ENCODE measurements around the gene TRIML1.

Gene TRIML1, protein sequence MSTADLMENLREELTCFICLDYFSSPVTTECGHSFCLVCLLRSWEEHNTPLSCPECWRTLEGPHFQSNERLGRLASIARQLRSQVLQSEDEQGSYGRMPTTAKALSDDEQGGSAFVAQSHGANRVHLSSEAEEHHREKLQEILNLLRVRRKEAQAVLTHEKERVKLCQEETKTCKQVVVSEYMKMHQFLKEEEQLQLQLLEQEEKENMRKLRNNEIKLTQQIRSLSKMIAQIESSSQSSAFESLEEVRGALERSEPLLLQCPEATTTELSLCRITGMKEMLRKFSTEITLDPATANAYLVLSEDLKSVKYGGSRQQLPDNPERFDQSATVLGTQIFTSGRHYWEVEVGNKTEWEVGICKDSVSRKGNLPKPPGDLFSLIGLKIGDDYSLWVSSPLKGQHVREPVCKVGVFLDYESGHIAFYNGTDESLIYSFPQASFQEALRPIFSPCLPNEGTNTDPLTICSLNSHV

DNA sequence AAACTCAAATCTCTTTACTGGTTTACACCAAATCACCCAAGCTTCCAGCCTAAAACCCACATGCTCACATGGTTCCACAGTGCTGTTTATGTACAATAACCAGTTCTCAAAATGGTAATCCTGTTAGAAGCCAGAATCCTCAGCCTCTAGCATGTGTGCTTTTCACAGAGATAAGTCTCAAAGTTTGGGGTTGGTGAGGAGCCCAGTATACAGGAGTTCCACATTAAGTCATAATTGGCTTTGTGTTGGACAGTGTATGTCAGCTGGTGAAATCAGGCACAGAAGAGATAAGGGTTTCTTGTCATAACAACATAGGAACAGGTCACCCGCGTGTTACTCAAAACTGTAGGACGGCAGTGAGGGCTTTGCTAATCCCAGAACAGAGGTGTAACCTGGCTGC is at the start of gene TRIML1:
Gene TRIML1 (plus strand): TSS at position 301 of the 400 bp plus-strand sequence. CDS start 118 bp downstream, outside the sequence.
- no peak for DNase-seq (ENCODE audit: low spot score)

DNA sequence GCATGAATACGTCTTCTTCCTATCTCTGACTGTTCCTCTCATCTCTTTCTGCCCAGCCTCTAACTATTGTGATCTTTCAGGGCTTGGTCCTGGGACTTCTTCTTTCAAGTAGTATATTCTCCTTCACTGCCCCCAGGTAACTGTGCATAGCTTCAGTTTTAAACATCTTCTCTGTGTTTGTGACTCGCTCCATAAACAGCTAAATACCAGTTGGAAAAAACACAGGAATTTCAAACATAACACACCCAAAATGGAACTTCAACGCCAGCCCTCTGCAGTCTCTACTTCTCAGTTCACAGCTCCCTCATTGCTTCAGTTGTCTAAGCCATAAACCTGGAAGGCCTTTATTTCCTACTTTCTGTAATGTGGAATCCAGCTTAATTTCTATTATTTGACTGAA is 46.4 kb upstream of the TRIML1 start:
- no peak for DNase-seq (ENCODE audit: low spot score)

DNA sequence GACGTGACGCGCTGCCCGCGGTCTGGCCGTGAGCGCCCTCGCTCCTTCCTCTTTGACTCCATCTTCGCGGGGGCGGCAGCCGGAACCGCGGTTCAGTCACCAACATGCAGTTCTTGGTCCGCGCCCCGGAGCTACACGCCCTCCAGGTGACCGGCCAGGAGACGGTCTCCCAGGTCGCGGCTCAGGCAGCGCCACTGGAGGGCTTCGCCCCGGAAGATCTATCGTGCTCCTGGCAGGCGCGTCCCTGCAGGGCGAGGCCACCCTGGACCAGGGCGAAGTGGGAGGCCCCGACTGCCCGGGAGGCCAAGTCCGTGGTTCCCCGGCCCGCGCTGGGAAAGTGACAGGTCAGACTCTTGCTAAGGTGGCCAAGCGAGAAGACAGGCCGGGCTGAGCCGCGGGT is 32.8 kb upstream of the TRIML1 start:
- DNase-seq (ENCODE audit: low spot score) = no peak

DNA sequence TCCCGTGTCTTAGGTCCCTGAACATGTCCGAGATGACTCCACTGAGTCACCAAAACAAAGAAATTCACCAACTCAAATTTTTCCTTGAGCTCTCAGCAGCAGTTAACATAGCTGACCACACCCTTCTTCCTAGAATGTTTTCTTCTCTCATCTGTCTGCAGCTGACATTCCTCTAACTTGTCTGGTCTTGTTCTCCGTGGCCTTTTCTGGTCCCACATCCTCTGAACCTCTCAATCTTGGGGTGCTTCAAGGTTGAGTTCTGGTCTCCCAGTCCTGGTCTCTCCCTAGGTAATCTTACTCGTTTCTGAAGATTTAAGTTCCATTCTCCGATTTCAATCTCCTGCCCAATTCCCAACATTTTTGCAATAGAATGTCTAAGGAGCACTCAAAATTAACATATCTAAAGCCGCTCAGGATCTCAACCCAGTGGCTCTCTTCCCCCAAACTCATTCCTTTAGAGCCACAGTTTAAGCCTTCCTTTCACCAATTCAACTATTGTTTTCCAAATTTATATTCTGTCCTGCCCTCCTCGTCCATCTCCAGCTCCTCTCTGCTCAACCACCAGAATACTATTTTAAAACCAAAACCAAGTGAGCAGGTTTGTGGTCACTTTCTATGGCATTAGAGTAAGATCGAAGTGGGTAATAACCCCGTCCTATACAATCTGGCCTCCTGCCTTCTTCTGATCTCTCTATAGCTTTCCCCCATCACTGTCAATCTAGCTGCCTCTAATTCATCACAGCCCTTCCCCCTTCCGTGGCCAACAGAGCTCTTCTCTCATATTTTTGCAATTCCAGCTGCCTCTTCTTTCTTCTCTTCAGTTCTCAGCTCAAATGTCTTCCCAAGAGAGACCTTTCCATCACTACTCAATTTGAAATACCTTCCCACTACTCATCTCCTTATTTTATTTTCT is 31.1 kb upstream of the TRIML1 start:
- DNase-seq (ENCODE audit: low spot score) = peak; percentile 49

DNA sequence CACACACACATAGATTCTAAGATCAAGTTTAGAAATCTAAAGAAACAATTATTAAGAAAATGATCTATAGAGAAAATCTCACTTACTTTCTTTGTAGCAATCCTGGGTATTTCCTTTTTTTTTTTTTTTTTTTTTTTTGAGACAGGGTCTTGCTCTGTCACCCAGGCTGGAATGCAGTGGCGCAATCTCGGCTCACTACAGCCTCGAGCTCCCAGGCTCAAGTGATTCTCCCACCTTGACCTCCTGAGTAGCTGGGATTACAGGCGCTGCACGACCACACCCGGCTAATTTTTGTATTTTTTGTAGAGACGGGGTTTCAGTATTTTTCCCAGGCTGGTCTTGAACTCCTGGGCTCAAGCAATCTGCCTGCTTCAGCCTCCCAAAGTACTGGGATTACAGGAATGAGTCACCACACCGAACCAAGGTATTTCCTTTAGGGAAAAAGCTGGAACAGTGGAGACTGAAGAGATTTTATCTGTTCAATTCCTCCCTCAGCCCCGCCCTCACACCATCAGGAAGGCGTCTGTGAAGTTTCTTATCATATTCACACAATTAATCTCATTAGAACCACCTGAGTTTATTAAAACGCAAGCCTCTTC is 30.0 kb upstream of the TRIML1 start, which contains the start of gene TRIML2:
Gene TRIML2 (minus strand): TSS at position 447 of the 599 bp plus-strand sequence. CDS start 4,235 bp downstream, outside the sequence.
- no peak for DNase-seq (ENCODE audit: low spot score)

DNA sequence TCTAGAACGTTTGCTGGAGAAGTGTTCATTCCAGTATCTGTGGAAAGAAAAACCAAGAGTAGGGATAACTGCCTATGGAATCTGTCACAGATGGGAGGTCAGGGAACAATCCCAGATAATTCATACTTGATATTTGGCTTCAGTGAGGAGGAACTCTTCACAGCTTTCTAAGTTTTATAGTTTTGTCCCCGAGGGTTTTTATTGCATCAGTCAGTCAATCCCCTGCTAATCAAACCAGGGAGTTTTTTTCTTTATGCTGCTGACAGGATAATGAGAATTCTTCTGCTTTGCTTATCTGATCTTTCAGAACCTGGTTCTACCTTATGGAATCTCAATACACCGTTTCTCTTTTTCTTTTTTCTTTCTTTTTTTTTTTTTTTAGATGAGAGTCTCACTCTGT is 29.2 kb upstream of the TRIML1 start:
- DNase-seq (ENCODE audit: low spot score) = no peak

DNA sequence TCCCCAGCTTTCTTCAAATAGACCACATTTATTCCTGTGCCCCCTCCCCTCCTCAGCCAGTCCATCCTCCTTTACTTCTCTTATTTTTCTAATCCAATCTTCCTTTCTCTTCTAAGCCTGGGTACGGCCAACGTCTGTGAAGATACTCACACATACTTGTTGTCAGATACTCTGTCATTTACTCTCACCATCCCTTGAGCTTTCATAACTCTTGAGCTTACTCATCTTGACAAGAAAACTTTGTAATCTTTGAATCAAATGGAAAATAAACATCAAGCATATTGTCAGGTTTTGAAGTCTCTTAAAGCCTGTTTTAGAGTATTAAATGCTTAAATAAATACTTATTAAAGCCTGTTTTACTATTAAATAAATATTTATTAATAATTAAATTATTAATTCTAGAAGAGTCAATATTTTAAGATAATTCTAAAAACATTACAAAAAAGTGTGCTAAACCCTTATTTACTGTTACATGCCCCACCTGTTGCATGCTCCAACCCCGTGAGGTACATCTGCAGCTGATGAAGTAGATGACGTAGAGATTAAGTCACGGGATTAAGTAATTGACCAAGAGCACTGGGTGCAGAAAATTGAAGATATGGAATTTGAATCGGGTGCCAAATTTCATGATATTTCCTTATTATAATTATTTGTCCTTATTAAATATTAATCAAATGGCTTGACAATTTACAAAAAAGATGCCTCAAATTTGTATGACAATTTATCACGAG is 28.3 kb upstream of the TRIML1 start:
- no peak for DNase-seq (ENCODE audit: low spot score)

DNA sequence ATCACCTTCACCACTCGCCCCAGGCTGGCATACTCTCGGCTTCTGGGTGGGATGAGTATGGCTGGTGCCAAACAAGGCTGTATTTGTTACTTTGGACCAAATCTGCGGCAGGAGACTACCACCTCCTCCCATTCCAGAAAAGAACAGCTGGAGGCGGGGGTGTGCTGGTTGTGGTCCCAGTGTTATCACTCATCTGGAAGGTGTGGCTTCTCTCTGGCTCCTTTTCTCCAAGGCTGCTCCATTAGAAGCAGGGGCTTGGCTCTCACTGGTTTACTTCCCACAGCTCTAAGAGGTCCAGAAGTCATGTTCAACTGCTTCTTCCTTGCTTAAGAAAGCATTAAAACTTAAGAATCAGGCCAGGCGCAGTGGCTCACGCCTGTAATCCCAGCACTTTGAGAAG is 27.3 kb upstream of the TRIML1 start:
- no peak for DNase-seq (ENCODE audit: low spot score)

DNA sequence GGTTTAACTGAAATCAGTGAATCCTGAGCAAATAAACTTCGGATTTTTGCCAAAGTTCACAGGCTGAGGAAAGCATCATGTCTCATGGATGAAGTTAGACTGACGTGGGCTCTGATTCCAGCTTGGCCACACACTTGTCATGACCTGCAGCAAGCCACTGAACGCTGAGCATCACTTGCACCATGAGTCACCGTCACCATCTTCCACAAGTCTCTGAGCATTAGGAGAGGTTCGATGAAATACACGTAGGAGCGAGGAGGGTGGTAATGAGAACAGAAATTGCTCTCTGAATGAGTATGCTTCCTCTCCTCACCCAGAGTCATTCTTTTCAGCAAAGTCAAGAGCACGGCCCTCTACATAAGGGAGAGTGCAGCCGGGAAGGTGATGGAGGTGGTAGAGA is 26.1 kb upstream of the TRIML1 start:
- DNase-seq (ENCODE audit: low spot score) = no peak

DNA sequence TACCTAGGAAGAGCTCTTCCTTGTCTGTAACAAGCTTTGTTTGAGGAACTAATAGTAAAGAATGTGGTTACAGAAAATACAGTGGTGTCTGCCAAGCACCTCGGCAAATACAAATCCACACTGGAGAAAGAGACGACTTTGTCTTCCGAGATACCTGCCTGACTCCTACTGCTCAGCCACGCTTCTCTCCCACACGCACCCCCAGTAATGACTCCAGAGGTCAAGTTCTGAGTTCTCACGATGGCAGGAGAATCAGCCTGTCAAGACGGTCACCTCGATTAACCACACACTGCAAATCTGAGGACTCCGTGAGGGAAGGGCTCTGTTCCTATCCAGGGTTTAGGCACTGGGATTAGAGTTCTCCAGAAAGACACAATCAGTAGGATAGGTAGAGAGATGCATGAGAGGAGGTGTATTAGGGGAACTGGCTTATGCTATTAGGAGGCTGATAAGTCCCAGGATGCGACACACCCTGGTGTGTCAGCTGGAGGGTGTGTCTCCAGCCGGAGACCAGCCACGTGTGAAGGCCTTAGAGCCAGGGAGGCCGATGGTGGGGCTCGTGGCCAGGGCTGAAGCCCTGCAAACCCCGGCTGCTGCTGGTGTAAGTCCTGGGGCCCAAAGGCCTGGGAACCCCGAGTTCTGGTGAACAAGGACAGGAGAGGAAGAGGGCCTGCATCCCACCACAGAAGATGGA is 21.5 kb upstream of the TRIML1 start:
- no peak for DNase-seq (ENCODE audit: low spot score)

DNA sequence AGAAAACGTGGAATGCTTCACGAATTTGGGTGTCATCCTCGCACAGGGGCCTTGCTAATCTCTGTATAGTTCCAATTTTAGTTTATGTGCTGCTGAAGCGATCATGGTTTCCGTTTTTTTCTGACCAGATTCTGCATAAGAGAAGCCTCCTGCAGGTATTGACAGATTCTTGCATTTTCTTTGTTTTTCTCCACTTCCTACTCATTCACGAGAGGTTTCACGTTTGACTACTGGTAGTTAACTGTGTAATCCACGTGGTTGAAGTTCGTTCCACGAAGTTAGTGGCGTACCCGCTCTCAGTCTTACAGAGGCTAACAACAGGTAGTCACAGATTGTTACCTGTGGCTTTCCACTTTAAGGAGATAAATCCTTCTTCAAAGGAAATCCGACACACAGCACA is 17.7 kb upstream of the TRIML1 start:
- DNase-seq (ENCODE audit: low spot score) = no peak

DNA sequence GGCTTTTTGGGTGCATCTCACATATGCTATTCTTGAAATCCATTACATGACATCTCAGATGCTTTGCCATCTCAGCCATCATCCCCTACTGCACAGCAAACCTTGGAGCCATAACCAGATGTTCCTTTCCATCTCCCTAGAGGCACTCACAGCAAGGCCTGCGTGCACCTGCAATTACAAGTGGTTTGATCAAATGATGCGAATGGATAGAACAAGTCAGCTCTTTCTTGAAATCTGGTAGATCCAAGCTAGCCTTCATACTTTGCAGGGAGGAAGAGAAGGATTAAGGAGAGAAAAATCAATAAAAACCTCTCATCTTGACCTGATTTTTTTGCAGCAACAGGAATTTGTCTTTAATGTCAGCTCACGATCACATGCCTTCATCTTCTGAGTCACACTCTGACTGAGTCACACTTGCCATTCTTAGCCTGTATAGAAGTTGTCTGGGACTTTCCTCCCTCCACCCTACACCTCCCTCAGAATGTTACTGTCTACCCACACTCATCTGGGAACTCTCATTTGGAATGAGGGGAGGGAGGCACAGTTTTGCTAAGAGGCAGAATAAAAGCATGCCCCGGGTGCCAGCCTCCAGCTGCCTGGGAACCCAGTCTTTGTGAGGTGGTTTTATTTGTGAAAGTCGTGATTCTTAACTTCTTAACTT is 11.9 kb upstream of the TRIML1 start:
- no peak for DNase-seq (ENCODE audit: low spot score)

DNA sequence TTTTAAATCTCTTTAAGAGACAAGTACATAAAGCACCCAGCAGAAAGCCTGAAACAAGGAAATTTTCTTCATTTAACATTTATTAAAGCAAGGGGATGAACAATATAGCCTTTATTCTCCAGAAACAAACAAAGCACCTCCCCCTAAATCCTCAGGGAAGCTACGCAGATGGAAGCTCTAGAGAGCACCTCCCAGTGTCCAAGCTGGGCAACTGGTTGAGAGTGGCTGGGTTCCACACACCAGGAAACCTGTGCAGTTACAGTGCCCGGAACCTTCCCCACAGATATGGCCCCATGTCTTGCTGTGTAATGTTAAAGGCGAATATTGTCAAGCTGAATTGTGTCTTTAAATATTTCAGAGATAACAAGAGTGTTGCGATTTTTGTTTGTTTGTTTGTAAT is 8.9 kb upstream of the TRIML1 start:
- DNase-seq (ENCODE audit: low spot score) = no peak

DNA sequence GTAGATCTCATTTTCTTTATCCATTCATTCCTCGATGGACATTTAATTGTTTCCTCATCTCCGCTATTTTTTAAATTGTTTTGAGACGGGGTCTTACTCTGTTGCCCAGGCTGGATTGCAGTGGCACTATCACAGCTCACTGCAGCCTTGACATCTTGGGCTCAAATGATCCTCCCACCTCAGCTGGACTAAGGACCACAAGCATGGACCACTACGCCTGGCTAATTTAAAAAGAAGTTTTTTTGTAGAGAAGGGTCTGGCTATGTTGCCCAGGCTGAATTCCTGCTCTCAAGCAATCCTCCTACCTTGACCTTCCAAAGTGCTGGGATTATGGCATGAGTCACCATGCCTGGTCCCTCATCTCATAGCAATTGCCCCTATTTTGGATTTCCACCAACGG is 7.0 kb upstream of the TRIML1 start:
- no peak for DNase-seq (ENCODE audit: low spot score)

DNA sequence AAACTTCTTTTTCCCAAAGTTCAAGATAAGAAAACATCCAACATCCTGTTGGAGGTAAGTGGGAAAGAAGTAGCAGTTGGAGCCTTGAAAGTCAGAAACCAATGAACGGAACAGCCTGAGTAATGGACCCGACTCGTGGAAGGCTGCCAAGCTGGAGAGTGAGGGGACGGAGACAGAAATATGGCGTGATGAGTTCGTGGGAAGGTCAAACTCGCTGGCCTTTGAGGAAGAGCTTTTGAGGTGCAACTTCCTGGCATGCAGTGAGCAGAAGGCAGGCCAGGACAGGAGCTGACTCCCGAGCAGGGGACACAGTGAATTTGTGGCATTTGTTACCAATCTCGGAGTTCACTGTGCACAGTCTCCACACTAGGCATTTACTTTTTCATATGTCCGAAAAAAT is 1.0 kb upstream of the TRIML1 start:
- no peak for DNase-seq (ENCODE audit: low spot score)

DNA sequence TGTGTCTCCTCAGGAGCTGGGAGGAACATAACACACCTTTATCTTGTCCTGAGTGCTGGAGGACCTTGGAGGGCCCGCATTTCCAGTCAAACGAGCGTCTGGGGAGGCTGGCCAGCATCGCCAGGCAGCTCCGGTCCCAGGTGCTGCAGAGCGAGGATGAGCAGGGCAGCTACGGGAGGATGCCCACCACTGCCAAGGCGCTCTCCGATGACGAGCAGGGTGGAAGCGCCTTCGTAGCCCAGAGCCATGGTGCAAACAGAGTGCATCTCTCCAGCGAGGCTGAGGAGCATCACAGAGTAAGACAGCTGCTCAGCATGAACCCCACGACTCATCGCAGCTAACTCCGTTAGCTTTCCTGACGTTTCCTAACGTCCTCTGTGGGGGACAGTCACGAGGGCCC is 430 bp downstream of the TRIML1 start:
- DNase-seq (ENCODE audit: low spot score) = no peak

DNA sequence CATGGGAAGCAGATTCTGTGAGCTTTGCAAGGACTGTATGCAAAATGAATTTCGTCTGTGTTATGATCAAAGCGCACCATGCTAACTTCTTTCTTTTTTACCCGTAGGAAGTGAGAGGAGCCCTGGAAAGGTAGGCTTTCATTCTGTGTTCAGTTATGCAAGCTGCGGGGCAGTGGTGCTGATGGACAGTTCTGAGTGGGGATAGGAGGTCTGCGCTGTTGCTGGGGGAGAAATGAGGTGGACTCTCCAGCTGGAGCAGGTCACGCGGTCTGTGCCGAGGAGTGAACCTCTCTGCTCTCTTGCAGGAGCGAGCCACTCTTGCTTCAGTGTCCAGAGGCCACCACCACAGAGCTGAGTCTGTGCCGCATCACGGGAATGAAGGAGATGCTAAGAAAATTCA is 4.5 kb downstream of the TRIML1 start:
- no peak for DNase-seq (ENCODE audit: low spot score)

DNA sequence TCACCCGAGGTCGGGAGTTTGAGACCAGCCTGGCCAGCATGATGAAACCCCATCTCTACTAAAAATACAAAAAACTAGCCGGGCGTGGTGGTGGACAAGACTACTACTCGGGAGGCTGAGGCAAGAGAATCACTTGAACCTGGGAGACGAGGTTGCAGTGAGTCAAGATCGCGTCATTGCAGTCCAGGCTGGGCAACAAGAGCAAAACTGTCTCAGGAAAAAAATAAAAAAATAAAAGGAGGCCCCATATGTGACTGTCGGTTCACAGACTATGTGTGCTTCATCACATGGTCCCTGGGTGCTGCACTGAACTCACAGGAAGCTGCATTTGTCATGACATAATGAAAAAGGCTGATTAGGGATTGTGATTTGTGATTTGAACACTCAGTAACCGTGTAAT is 6.4 kb downstream of the TRIML1 start:
- DNase-seq (ENCODE audit: low spot score) = no peak

DNA sequence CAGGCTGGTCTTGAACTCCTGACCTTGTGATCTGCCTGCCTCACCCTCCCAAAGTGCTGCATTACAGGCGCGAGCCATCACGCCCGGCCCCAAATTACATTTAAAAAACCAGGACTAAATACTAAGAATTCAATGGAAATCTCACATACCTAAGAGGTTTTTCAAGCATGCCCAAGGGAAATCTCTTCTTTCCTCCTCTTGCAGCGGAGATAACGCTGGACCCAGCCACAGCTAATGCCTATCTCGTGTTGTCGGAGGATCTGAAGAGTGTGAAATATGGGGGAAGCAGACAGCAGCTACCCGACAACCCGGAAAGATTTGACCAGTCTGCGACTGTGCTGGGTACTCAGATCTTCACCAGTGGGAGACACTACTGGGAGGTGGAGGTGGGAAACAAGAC is 7.4 kb downstream of the TRIML1 start:
- no peak for DNase-seq (ENCODE audit: low spot score)

DNA sequence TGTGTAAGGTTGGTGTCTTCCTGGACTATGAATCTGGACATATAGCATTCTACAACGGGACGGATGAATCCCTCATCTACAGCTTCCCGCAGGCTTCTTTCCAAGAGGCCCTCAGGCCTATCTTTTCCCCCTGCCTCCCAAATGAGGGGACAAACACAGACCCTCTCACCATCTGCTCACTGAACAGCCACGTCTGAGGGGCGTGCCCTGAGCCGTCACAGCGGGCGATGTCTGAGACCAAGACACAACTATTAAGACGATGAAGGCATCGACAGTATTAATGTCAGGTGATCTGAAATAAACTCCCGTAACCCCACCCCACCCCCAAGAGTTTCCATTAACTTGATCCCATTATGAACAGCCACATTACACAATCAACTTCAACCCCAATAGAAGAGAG is 7.9 kb downstream of the TRIML1 start:
- no peak for DNase-seq (ENCODE audit: low spot score)

DNA sequence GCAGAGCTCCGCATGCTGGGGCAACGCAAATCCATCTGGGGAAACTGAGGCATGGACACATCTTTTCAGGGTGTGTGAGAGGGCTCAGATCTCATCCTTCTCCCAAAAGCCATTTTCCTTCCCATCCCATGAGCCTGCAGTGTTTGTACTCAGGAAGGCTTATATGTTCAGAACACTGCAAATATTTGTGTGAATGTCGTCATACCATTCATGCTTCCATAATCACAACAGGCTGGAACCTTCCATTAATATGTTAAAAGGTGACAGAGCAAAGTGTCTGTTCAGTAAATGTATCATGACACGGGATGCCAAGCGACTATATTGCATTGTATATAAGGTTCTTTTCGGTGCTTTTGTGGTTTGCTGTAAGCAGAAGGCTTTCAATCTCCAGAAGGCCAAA is 8.5 kb downstream of the TRIML1 start:
- DNase-seq (ENCODE audit: low spot score) = no peak

Measured in iPS-NIHi11 (cell line).